ENCODE measurements around the gene FILIP1L. TPM values are rescaled to one million over a fixed set of nuclear protein-coding genes. Genes with fewer than 3 reads are reported as not detected.

FILIP1L gene
- total and polyA plus RNA-seq, 11 donors: 18.2 to 120 (median 77.3) TPM

DNA sequence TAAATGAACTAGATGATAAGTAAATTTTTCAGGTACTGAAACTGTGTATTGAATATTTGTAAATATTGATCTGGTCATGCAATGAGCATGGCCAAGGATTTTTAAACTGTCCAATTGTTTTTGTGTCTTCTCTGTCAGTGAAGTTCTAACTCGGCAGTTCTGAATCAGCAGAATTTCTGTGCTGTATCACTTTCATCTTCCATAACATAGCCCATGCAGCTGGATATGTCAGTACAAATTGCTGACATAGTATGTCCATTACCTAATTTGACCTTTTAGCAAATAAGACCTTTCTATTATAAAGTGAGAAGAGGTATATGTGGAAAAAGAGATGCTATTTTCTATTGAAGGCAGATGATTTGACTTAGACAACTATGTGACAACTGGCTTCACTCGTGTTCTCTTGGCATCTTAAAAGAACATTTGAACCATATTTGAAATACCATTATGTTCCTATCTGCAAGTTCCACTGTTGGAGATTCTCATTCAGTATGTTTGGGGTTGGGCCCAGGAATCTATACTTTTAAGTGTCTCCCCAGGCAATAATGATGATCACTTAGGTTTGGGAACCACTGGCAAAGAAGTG, 206.2 kb downstream of the FILIP1L start:
- DNase-seq (no peak), ATAC-seq (no peak)
- TF ChIP-seq POLR2A (IDR thresholded peaks at IDR 0.05): no peak
- TF ChIP-seq CTCF (IDR thresholded peaks at IDR 0.05): no peak
- H3K27me3 ChIP-seq: no peaks in the 10 kb centered on the region
- no peak overlapping the region for H3K27ac ChIP-seq
- intact Hi-C loops (cut with DNase I): no loop called here
- WGBS, 4 donors: 75 to 90% (median 80%) methylated on average over 2 of the region's 2 CpGs
- H3K36me3 ChIP-seq: no peaks in the 10 kb centered on the region
- no peak overlapping the region for H3K4me3 ChIP-seq
- peaks cover 0 to 6% (median 0%) of the 10 kb centered on the region in 12 donors for H3K4me1 ChIP-seq
- no peaks in the 10 kb centered on the region for H3K9me3 ChIP-seq

DNA sequence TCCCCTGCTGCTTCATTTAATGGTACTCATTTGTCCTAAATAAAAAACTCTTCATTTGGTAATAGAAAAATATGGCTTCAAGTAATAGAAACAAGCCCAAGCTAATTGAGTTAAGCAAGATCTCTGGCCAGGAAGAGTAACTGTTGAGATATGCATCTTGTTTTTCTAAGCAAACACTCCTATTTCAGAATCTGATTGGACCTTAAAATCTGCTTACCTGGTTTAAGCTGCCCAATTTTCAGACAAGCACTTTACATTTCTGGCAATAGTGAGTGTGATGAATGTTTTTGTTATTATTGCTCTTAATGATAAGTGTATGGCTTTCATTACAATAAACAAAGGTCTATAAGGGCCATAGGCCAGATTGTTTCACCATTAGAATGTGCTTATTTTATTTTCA, 210.4 kb downstream of the FILIP1L start:
- peaks cover 0 to 25% (median 12%) of the 10 kb centered on the region in 12 donors for H3K4me1 ChIP-seq
- TF ChIP-seq CTCF (IDR thresholded peaks at IDR 0.05) (no peak), POLR2A (IDR thresholded peaks at IDR 0.05) (no peak)
- ATAC-seq (no peak), DNase-seq (no peak)
- no peak overlapping the region for H3K4me3 ChIP-seq
- H3K36me3 ChIP-seq: no peaks in the 10 kb centered on the region
- intact Hi-C loops (cut with DNase I): no loop called here
- no peak overlapping the region for H3K27ac ChIP-seq
- no peaks in the 10 kb centered on the region for H3K9me3 ChIP-seq
- H3K27me3 ChIP-seq: no peaks in the 10 kb centered on the region

DNA sequence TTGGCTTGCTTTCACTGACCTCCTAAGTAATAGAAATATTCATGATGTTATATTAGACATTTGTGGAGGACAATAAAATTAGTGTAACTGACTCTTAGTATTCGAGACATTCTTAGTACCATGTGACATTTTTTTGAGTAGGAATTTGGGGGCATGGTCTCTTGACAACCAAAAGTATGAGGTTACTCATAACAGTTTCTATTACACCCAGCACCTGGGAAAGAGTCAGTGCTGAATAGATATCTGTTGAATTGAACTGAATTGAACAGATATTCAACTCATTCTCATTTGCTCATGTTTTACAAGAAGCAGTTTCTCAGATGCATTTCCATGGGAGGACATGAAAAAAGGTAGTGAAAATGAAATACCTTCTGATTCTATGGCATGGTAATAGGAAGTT, 212.2 kb downstream of the FILIP1L start:
- WGBS, 4 donors: 76 to 84% (median 81%) methylated on average over 1 of the region's 1 CpG
- TF ChIP-seq POLR2A (IDR thresholded peaks at IDR 0.05): no peak
- no peak for TF ChIP-seq CTCF (IDR thresholded peaks at IDR 0.05)
- H3K27me3 ChIP-seq: no peaks in the 10 kb centered on the region
- H3K9me3 ChIP-seq: no peaks in the 10 kb centered on the region
- DNase-seq: no peak
- no peak overlapping the region for H3K4me3 ChIP-seq
- intact Hi-C loops (cut with DNase I): no loop called here
- no peak for ATAC-seq
- H3K36me3 ChIP-seq: no peaks in the 10 kb centered on the region
- peaks cover 0 to 25% (median 12%) of the 10 kb centered on the region in 12 donors for H3K4me1 ChIP-seq
- peak overlapping the region in 5 of 12 donors; percentile 19 to 69 (median 58) for H3K27ac ChIP-seq

DNA sequence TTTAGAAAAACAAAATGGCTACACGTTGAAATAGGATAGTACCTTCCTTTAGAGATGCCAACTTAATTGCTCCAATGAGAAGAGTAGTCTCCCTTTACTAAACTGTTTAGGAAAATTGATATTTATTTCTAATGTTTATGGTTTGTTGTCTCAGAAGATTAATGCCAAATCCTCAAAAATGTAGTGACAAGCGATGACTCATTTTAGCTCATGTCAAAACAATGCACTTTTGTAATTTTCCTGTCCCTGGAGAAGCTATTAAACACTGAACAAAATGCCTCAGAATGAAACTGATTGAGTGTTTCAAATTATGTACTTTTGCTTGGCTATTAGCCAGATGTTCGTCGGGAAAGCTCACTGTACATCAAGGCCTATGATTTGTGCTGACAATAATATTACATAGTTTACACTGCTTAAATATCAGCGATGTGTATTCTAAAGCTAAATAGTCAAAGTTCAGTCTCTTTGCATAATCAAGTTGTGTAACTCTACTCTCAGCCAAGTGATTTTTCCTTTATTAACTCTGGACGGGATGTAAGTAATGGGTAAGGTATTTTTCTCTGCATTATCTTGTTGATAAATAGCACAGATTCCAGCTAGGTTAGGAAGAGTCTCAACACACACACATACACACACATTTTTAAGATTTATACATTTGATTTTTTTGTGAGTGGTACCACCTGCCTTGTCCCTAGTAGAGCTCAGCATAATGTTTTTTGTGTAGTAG, 212.9 kb downstream of the FILIP1L start:
- intact Hi-C loops (cut with DNase I): no loop called here
- Histone ChIP-seq H3K36me3 (no peaks in the 10 kb centered on the region), H3K4me1 (peaks cover 0 to 31% (median 12%) of the 10 kb centered on the region in 12 donors), H3K4me3 (peak overlapping the region in 3 of 12 donors; percentile 3 to 6 (median 5)), H3K27me3 (no peaks in the 10 kb centered on the region), H3K9me3 (no peaks in the 10 kb centered on the region), H3K27ac (peak overlapping the region in 11 of 12 donors; percentile 6 to 69 (median 42))
- no peak for TF ChIP-seq CTCF (IDR thresholded peaks at IDR 0.05)
- TF ChIP-seq POLR2A (IDR thresholded peaks at IDR 0.05): no peak
- DNase-seq: no peak
- ATAC-seq: peak; percentile 45 to 75 (median 56)
- 33 to 55% (median 43%) methylated on average over 6 of the region's 6 CpGs for WGBS, 4 donors

Data from heart left ventricle (tissue), 16 donors.